ENCODE results near the gene LRRC10B.

The LRRC10B gene

DNA sequence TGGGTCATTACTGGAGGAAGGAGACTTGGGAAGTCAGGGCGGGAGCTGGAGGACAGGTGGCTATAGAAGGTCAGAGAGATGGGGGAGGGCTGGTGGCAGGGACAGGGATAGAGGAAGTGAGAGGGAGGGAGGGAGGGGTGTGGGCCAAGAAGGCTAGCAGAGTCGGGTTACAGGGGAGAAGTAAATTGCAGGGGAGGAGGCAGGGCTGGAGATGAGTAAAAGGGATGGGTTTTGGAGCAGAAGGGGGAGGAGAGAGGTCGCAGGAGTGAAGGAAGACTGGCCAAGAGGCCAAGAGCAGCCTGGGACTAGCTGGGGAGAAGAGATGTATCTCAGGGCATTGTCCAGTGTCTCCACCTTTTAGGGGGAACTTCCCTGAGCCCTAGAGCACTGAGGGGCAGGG is 33.0 kb downstream of the LRRC10B start:
- Histone ChIP-seq H3K4me3 (ENCODE audit: low read depth, low read length) (no peak overlapping the region), H3K4me2 (ENCODE audit: low read length) (no peak overlapping the region), H2AFZ (no peak overlapping the region), H3K27me3 (ENCODE audit: control insufficient read depth, insufficient read depth, low read length) (no peaks in the 10 kb centered on the region), H3K4me1 (no peaks in the 10 kb centered on the region), H3K27ac (no peak overlapping the region), H3K36me3 (ENCODE audit: control insufficient read depth, insufficient read depth, low read length) (no peaks in the 10 kb centered on the region), H3K79me2 (no peaks in the 10 kb centered on the region), H3K9ac (no peak overlapping the region), H3K9me3 (ENCODE audit: control insufficient read depth, low read length) (no peaks in the 10 kb centered on the region)
- TF ChIP-seq, protein P1, sequence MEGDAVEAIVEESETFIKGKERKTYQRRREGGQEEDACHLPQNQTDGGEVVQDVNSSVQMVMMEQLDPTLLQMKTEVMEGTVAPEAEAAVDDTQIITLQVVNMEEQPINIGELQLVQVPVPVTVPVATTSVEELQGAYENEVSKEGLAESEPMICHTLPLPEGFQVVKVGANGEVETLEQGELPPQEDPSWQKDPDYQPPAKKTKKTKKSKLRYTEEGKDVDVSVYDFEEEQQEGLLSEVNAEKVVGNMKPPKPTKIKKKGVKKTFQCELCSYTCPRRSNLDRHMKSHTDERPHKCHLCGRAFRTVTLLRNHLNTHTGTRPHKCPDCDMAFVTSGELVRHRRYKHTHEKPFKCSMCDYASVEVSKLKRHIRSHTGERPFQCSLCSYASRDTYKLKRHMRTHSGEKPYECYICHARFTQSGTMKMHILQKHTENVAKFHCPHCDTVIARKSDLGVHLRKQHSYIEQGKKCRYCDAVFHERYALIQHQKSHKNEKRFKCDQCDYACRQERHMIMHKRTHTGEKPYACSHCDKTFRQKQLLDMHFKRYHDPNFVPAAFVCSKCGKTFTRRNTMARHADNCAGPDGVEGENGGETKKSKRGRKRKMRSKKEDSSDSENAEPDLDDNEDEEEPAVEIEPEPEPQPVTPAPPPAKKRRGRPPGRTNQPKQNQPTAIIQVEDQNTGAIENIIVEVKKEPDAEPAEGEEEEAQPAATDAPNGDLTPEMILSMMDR (IDR thresholded peaks at IDR 0.05), result no peak

DNA sequence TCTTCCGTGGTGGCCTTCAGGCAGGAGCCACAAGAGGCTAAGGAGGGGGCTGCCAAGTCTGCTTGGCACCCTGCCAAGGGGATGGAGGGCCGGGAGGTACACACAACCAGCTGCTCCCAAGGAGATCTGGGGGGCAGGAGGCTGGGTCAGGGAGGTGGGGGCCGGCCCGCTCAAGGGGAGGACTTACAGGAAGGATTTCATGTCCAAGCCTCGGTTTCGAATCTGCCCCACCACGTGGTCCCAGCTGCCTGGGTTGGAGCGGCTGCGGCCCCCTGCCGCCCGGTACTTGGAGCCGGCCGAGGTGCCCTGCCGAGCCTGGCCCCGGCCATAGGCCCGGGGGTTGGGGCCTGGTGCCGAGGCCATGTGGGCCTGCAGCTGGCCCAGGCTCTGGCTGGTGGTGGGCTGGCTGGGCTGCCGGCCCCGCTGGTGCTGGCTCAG is 33.5 kb downstream of the LRRC10B start:
- Histone ChIP-seq H3K4me1 (no peaks in the 10 kb centered on the region), H3K27me3 (ENCODE audit: control insufficient read depth, insufficient read depth, low read length) (no peaks in the 10 kb centered on the region), H3K9ac (no peak overlapping the region), H2AFZ (no peak overlapping the region), H3K36me3 (ENCODE audit: control insufficient read depth, insufficient read depth, low read length) (no peaks in the 10 kb centered on the region), H3K9me3 (ENCODE audit: control insufficient read depth, low read length) (no peaks in the 10 kb centered on the region), H3K4me3 (ENCODE audit: low read depth, low read length) (no peak overlapping the region), H3K79me2 (no peaks in the 10 kb centered on the region), H3K27ac (no peak overlapping the region), H3K4me2 (ENCODE audit: low read length) (no peak overlapping the region)
- TF ChIP-seq, protein P1 (IDR thresholded peaks at IDR 0.05), result no peak

DNA sequence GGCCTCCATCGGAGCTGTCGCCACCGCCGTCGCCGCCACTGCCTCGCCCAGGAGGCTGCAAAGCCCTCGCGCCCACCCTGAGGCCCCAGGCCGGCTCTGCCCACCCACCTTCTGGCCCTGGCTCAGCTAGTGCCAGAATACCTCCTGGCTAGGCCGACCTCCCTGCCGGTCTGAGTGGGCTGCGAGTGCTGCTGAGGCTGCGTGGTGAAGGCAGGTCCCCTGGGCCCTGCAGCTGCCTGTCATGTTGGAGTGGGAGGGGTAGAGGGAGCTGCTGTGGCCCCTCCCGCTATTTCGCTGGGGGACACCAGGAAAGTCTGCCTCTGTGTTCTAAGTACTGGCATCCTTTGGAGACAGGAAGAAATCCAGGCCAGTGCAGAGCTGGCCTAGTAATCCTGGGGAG is 34.2 kb downstream of the LRRC10B start:
- Histone ChIP-seq H3K27me3 (ENCODE audit: control insufficient read depth, insufficient read depth, low read length) (no peaks in the 10 kb centered on the region), H3K9me3 (ENCODE audit: control insufficient read depth, low read length) (no peaks in the 10 kb centered on the region), H3K36me3 (ENCODE audit: control insufficient read depth, insufficient read depth, low read length) (no peaks in the 10 kb centered on the region), H3K79me2 (no peaks in the 10 kb centered on the region), H3K4me3 (ENCODE audit: low read depth, low read length) (no peak overlapping the region), H3K9ac (no peak overlapping the region), H3K4me2 (ENCODE audit: low read length) (no peak overlapping the region), H2AFZ (no peak overlapping the region), H3K4me1 (no peaks in the 10 kb centered on the region), H3K27ac (no peak overlapping the region)
- TF ChIP-seq, protein P1 (IDR thresholded peaks at IDR 0.05), result no peak

DNA sequence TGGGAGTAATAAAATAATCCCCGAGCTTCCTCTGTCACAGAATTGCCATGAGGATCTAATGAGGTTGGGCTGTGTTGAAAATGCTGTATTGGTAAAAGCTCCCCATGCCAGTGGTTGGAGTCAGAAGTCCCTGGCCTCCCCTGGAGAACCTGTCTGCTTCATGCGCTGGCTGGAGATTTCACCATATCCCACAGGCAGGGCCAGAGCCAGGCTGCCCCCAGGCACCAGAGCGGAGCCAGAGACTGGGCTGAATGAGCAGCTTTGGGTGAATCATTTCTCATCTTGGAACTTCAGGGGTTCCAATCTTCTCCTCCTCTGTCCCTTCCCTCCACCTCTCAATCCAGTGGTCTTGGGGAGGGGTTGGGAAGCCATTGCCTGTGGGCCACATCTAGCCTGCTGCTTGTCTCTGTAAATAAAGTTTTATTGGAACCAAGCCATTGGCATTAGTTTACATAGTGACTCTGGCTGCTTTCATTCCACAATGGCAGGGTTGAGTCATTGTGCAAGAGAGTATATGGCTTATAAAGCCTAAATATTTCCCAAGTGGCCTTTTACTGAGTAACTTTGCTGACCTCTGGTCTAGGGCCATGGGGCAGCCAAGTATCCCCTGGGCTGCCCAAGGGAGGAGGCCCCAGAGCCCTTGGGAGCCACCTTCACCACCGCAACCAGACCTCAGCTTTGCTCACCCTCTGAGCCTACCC is 35.2 kb downstream of the LRRC10B start:
- Histone ChIP-seq H3K4me2 (ENCODE audit: low read length) (no peak overlapping the region), H3K4me3 (ENCODE audit: low read depth, low read length) (no peak overlapping the region), H2AFZ (no peak overlapping the region), H3K4me1 (no peaks in the 10 kb centered on the region), H3K36me3 (ENCODE audit: control insufficient read depth, insufficient read depth, low read length) (no peaks in the 10 kb centered on the region), H3K9me3 (ENCODE audit: control insufficient read depth, low read length) (no peaks in the 10 kb centered on the region), H3K27me3 (ENCODE audit: control insufficient read depth, insufficient read depth, low read length) (no peaks in the 10 kb centered on the region), H3K79me2 (no peaks in the 10 kb centered on the region), H3K27ac (no peak overlapping the region), H3K9ac (no peak overlapping the region)
- TF ChIP-seq, protein P1 (IDR thresholded peaks at IDR 0.05), result no peak

DNA sequence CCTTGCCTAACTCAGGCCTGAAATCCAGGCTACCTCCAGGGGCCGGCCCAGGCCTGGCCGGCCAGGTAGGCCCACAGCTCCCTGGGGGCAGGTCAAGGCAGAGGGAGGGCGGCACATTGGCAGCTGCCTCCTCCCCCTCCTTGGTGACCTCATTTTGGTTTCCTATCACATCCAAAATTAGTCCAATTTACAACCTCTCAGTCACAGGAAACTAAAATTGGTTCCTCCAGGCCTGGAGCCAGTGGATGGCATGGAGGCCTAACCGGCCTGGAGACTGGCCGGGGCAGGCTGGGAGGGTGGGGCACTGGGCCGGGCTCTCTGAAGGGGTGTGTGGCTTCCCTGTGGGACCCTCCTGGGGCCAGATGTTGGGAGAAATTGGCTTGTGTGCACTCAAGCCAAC is 35.9 kb downstream of the LRRC10B start:
- Histone ChIP-seq H3K27me3 (ENCODE audit: control insufficient read depth, insufficient read depth, low read length) (no peaks in the 10 kb centered on the region), H2AFZ (no peak overlapping the region)

More for the DNA sequence above, 35.9 kb downstream of the LRRC10B start:
- no peak overlapping the region for H3K9ac ChIP-seq
- TF ChIP-seq, protein P1 (IDR thresholded peaks at IDR 0.05), result no peak
- H3K4me2 ChIP-seq (ENCODE audit: low read length), result no peak overlapping the region
- no peak overlapping the region for H3K27ac ChIP-seq
- H3K9me3 ChIP-seq (ENCODE audit: control insufficient read depth, low read length), result no peaks in the 10 kb centered on the region
- H3K4me1 ChIP-seq, result no peaks in the 10 kb centered on the region
- H3K4me3 ChIP-seq (ENCODE audit: low read depth, low read length), result no peak overlapping the region
- H3K36me3 ChIP-seq (ENCODE audit: control insufficient read depth, insufficient read depth, low read length), result no peaks in the 10 kb centered on the region
- no peaks in the 10 kb centered on the region for H3K79me2 ChIP-seq

All from parathyroid adenoma (tissue), 2 donors.